IMR-90 (cell line): ENCODE measurements around the gene MYL12B. TPM values are rescaled to one million over a fixed set of nuclear protein-coding genes. Genes with fewer than 3 reads are reported as not detected.
A peak's percentile ranks its signal among the peaks of the same experiment; 100 is the strongest.

ENCODE experiments used
- ATAC-seq: fragments of 200-7000 bp; cut with Tn5 transposase; 2 replicates; pipeline ENCODE4 v1.9.1; 2020; ENCODE audit warnings: low read depth, mild to moderate bottlenecking, moderate library complexity
- BruUV-seq: library from RNA; stranded (reverse); fragments of 400-500 nt; replicated peaks from 2 replicates; lab custom pipeline; 2021; lab: Mats Ljungman, UMichigan
- CTCF ChIA-PET: fragments of 300-600 bp; formaldehyde crosslinking; extraction: SDS; loops from one replicate; lab custom pipeline; 2021; ENCODE audit warnings: antibody characterized with exemption; lab: Yijun Ruan, JAX
- POLR2A ChIA-PET: fragments of 300-600 bp; sonication (Branson Sonifier 250); formaldehyde crosslinking; loops from one replicate; lab custom pipeline; 2022; ENCODE audit warnings: antibody characterized with exemption; ENCODE audit not compliant: unreplicated experiment; lab: Charles Lee
- DNase-seq: peaks from one replicate; pipeline ENCODE4 v3.0.0; 2013
- H2AFZ ChIP-seq: replicated peaks from 2 replicates; pipeline ENCODE3; 2013; ENCODE audit warnings: low read length, mild to moderate bottlenecking; ENCODE audit not compliant: poor library complexity
- H2AK5ac ChIP-seq: 2 replicates; pipeline ENCODE4 v1.6.1; 2013; ENCODE audit warnings: low read depth, low read length, inconsistent platforms
- H2AK9ac ChIP-seq: replicated peaks from 2 replicates; pipeline ENCODE3; 2013; ENCODE audit warnings: mild to moderate bottlenecking, low read depth, low read length, moderate library complexity; ENCODE audit not compliant: poor library complexity
- H2BK120ac ChIP-seq: 2 replicates; pipeline ENCODE4 v1.6.1; 2013; ENCODE audit warnings: low read depth, low read length, inconsistent platforms
- H2BK15ac ChIP-seq: 3 replicates; pipeline ENCODE4 v1.6.1; 2013; ENCODE audit warnings: low read depth, low read length, inconsistent platforms
- H2BK20ac ChIP-seq: 2 replicates; pipeline ENCODE4 v1.6.1; 2013; ENCODE audit warnings: low read depth, mild to moderate bottlenecking, inconsistent platforms, low read length, moderate library complexity
- H2BK5ac ChIP-seq: 2 replicates; pipeline ENCODE4 v1.6.1; 2013; ENCODE audit warnings: mild to moderate bottlenecking, low read depth, low read length, inconsistent platforms; ENCODE audit not compliant: poor library complexity, severe bottlenecking
- H3K14ac ChIP-seq: replicated peaks from 2 replicates; pipeline ENCODE4 v1.6.1; 2013; ENCODE audit warnings: low read depth, low read length, inconsistent platforms
- H3K18ac ChIP-seq: 2 replicates; pipeline ENCODE4 v1.6.1; 2013; ENCODE audit warnings: low read depth, low read length, control low read depth
- H3K23ac ChIP-seq: 2 replicates; pipeline ENCODE4 v1.6.1; 2013; ENCODE audit warnings: low read depth, low read length, inconsistent platforms
- H3K27ac ChIP-seq: 2 replicates; pipeline ENCODE4 v1.5.1; 2013; ENCODE audit warnings: mild to moderate bottlenecking, control low read depth, low read length; ENCODE audit not compliant: insufficient read depth
- H3K27me3 ChIP-seq: 2 replicates; pipeline ENCODE4 v1.6.1; 2013; ENCODE audit warnings: low read length; ENCODE audit not compliant: control insufficient read depth, insufficient read depth
- H3K36me3 ChIP-seq: 2 replicates; pipeline ENCODE4 v1.6.1; 2013; ENCODE audit warnings: low read length, mixed read lengths; ENCODE audit not compliant: control insufficient read depth, insufficient read depth
- H3K4ac ChIP-seq: 2 replicates; pipeline ENCODE4 v1.6.1; 2013; ENCODE audit warnings: low read depth, low read length, inconsistent platforms
- H3K4me1 ChIP-seq: 2 replicates; pipeline ENCODE4 v1.6.1; 2013; ENCODE audit warnings: low read length, mixed read lengths; ENCODE audit not compliant: control insufficient read depth, insufficient read depth
- H3K4me2 ChIP-seq: 2 replicates; pipeline ENCODE4 v1.6.1; 2013; ENCODE audit warnings: low read depth, mild to moderate bottlenecking, control low read depth, low read length, moderate library complexity
- H3K4me3 ChIP-seq: 2 replicates; pipeline ENCODE4 v1.5.1; 2013; ENCODE audit warnings: low read depth, mild to moderate bottlenecking, control low read depth, low read length, moderate library complexity; ENCODE audit not compliant: insufficient read depth
- H3K56ac ChIP-seq: 2 replicates; pipeline ENCODE4 v1.6.1; 2013; ENCODE audit warnings: low read length, inconsistent platforms; ENCODE audit not compliant: insufficient read depth; ENCODE audit errors: extremely low read depth
- H3K79me1 ChIP-seq, 2 experiments: 2 replicates each; pipeline ENCODE4 v1.6.1; 2013; ENCODE audit warnings: low read length in 2 of 2, inconsistent platforms in 1 of 2, low read depth in 1 of 2
- H3K9ac ChIP-seq: 2 replicates; pipeline ENCODE4 v1.6.1; 2013; ENCODE audit warnings: low read depth, low read length, control low read depth
- H3K9me1 ChIP-seq: 2 replicates; pipeline ENCODE4 v1.6.1; 2013; ENCODE audit warnings: low read length, inconsistent platforms; ENCODE audit not compliant: insufficient read depth
- H3K9me3 ChIP-seq: 2 replicates; pipeline ENCODE4 v1.6.1; 2013; ENCODE audit warnings: low read length; ENCODE audit not compliant: control insufficient read depth, insufficient read depth
- H4K20me1 ChIP-seq: 2 replicates; pipeline ENCODE4 v1.6.1; 2013; ENCODE audit warnings: low read length, inconsistent platforms; ENCODE audit not compliant: insufficient read depth
- H4K5ac ChIP-seq: 2 replicates; pipeline ENCODE4 v1.6.1; 2013; ENCODE audit warnings: mild to moderate bottlenecking, low read depth, low read length, control low read depth
- H4K8ac ChIP-seq, 2 experiments: 2 replicates each; pipeline ENCODE4 v1.6.1; 2013; ENCODE audit warnings: low read depth in 2 of 2, low read length in 2 of 2, control low read depth in 1 of 2, inconsistent platforms in 1 of 2
- H4K91ac ChIP-seq: 2 replicates; pipeline ENCODE4 v1.6.1; 2013; ENCODE audit warnings: low read depth, low read length, inconsistent platforms; ENCODE audit not compliant: insufficient read depth
- CEBPB ChIP-seq: IDR thresholded peaks from 2 replicates; pipeline ENCODE4 v1.6.1; 2012; ENCODE audit warnings: low read depth, low read length, improper control_type of control experiment
- MAZ ChIP-seq: IDR thresholded peaks from 2 replicates; pipeline ENCODE4 v1.6.1; 2012; ENCODE audit warnings: low read depth, mild to moderate bottlenecking, low read length, improper control_type of control experiment, moderate library complexity, borderline replicate concordance
- WGBS, 2 experiments: methylation state at CpG; one replicate each; pipeline versions ENCODE4 v1.1.5 to v1.1.7; 2013; ENCODE audit warnings: missing lambda C conversion rate in 2 of 2; ENCODE audit not compliant: insufficient read length in 1 of 2; ENCODE audit errors: extremely low coverage in 2 of 2; 5-methylcytosine and 5-hydroxymethylcytosine counted together
- dilution Hi-C: fragments of 300-500 bp; cut with HindIII; formaldehyde crosslinking; loops from one replicate; pipeline ENCODE4 v1.14.3; 2018; ENCODE audit warnings: low sequenced_read_pairs; ENCODE audit not compliant: unreplicated experiment
- in situ Hi-C: fragments of 300-500 bp; cut with MboI; formaldehyde crosslinking; loops from 3 replicates; pipeline ENCODE4 v1.14.3; 2019; ENCODE audit warnings: low sequenced_read_pairs, inconsistent platforms, mixed read lengths
- intact Hi-C: fragments of 100-400 bp; cut with micrococcal nuclease; formaldehyde crosslinking; loops from 2 replicates; pipeline ENCODE4 v1.10.0; 2022
- polyA plus RNA-seq, 3 experiments: library from polyadenylated mRNA; depleted of rRNA; stranded (reverse); fragments of >200 nt; gene quantifications; 2 replicates each; pipeline ENCODE4 v1.2.3, GENCODE V29; 2012; ENCODE audit warnings: low replicate concordance in 1 of 3
- total RNA-seq: library from RNA; depleted of rRNA; stranded (reverse); fragments of >200 nt; gene quantifications from 2 replicates; pipeline ENCODE4 v1.2.3, GENCODE V29; 2012

Gene MYL12B
- total and polyA plus RNA-seq, 2 of the 4 experiments (the other 2 are of a cell fraction): 692 to 816 TPM

DNA sequence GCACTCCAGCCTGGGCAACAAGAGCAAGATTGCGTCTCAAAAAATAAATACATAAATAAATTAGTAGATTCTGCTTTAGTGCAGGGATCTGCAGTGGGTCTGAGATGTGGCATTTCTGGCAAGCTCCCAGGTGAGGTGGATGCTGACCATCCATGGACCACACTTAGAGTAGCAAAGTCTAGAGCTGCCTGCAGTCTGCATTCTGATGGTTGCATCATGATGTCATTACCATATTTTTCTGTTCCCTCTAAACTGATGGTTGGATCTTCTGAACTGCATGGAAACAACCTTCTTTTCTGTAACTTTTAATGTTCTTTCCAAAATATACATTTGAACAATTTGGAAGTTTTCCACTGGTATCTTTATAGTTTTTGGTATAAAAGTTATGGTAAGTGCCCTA, 42.9 kb downstream of the MYL12B start:
- peak; percentile 31; the same call in 1 of the 2 replicates for ATAC-seq
- POLR2A ChIA-PET: no interaction called here
- no CpG with 5 or more reads among the region's 1 CpG for WGBS, 2 experiments

More for the DNA sequence above, 42.9 kb downstream of the MYL12B start:
- Histone ChIP-seq H3K9ac (no peak overlapping the region), H3K4me2 (no peak overlapping the region), H2AFZ (no peak overlapping the region), H2BK120ac (peak overlapping the region; percentile 61; the same call in 1 of the 2 replicates), H2BK20ac (no peak overlapping the region), H2BK15ac (no peak overlapping the region), H4K8ac (peak overlapping the region in 1 of 2 experiments; percentile 33; a peak in 1 of 4 replicates), H4K5ac (no peak overlapping the region), H2AK9ac (no peak overlapping the region), H3K27ac (no peak overlapping the region; the same call in 1 of the 2 replicates), H3K9me1 (peaks cover 6% of the 10 kb centered on the region), H3K36me3 (no peaks in the 10 kb centered on the region), H3K79me1 (no peaks in the 10 kb centered on the region), H3K18ac (peak overlapping the region; percentile 55; the same call in 1 of the 2 replicates), H3K14ac (0 out of 2 replicates have a peak overlapping the region, but pooled peaks have one; percentile 55), H3K9me3 (no peaks in the 10 kb centered on the region), H4K20me1 (no peaks in the 10 kb centered on the region), H2AK5ac (peak overlapping the region; percentile 43; the same call in 1 of the 2 replicates), H3K4me3 (no peak overlapping the region), H3K4me1 (peaks cover 6% of the 10 kb centered on the region), H4K91ac (no peak overlapping the region; the same call in 1 of the 2 replicates), H3K27me3 (no peaks in the 10 kb centered on the region), H3K23ac (no peak overlapping the region), H3K4ac (peak overlapping the region; percentile 66; the same call in 1 of the 2 replicates), H2BK5ac (peak overlapping the region; percentile 71), H3K56ac (no peak overlapping the region)
- in situ Hi-C loops: no loop called here
- CTCF ChIA-PET: no interaction called here
- intact Hi-C loops: loop anchor here (1.0 kb wide), 1 partner anchor 142 kb away; no protein-coding TSS in a partner anchor
- dilution Hi-C loops: no loop called here
- no TSS peak for BruUV-seq
- no peak for TF ChIP-seq MAZ
- peak; percentile 68 for TF ChIP-seq CEBPB
- no peak for DNase-seq
